ENCODE data around the gene SLC30A2. TPM values are rescaled to one million over a fixed set of nuclear protein-coding genes. Genes with fewer than 3 reads are reported as not detected.

The SLC30A2 gene
- total RNA-seq, 1 donor from 2014 or later: not detected

- H3K27ac Mint-ChIP-seq (ENCODE audit: unreplicated experiment): no peak overlapping the region
- no peak overlapping the region for H3K4me3 Mint-ChIP-seq (ENCODE audit: unreplicated experiment)
- H3K4me1 Mint-ChIP-seq (ENCODE audit: unreplicated experiment): peaks cover 8% of the 10 kb centered on the region
- H3K9me3 Mint-ChIP-seq (ENCODE audit: unreplicated experiment): no peaks in the 10 kb centered on the region
- no peak for TF ChIP-seq CTCF (IDR thresholded peaks at IDR 0.05)
- H3K27me3 Mint-ChIP-seq (ENCODE audit: unreplicated experiment): peaks cover 29% of the 10 kb centered on the region
- no peak for DNase-seq (ENCODE audit: extremely low spot score, unreplicated experiment)
- H3K36me3 Mint-ChIP-seq (ENCODE audit: unreplicated experiment): no peaks in the 10 kb centered on the region
Observed at GRCh38 chr1:26041401-26041800, 4.5 kb downstream of the SLC30A2 start.

DNA sequence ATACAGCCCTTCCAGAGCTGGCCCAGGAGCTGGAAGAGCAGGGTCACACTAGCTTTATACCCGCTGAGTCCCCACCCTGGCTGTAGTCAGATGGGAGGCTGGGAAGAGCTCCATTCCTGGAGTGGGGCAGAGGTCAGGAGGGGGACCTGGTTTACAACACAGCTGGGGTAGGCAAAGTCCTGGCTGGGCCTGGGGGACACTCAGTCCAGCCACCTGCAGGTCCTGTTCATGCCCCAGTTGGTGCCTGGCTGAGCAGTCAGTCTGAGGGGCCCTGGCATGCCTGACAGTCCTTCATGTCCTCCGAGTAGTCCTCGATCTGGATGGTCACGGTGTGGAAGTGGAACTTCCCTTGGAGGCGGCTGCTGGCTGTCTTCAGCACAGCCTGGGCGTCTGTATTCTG is 7.0 kb downstream of the SLC30A2 start:
- peaks cover 11% of the 10 kb centered on the region for H3K4me1 Mint-ChIP-seq (ENCODE audit: unreplicated experiment)
- no peak for DNase-seq (ENCODE audit: extremely low spot score, unreplicated experiment)
- no peaks in the 10 kb centered on the region for H3K36me3 Mint-ChIP-seq (ENCODE audit: unreplicated experiment)
- H3K4me3 Mint-ChIP-seq (ENCODE audit: unreplicated experiment): no peak overlapping the region
- peaks cover 19% of the 10 kb centered on the region for H3K27me3 Mint-ChIP-seq (ENCODE audit: unreplicated experiment)
- no peak for TF ChIP-seq CTCF (IDR thresholded peaks at IDR 0.05)
- H3K27ac Mint-ChIP-seq (ENCODE audit: unreplicated experiment): no peak overlapping the region
- H3K9me3 Mint-ChIP-seq (ENCODE audit: unreplicated experiment): no peaks in the 10 kb centered on the region

- no peak for DNase-seq (ENCODE audit: extremely low spot score, unreplicated experiment)
- no peak for TF ChIP-seq CTCF (IDR thresholded peaks at IDR 0.05)
- Mint-ChIP-seq H3K4me3 (ENCODE audit: unreplicated experiment) (no peak overlapping the region), H3K4me1 (ENCODE audit: unreplicated experiment) (peaks cover 11% of the 10 kb centered on the region), H3K36me3 (ENCODE audit: unreplicated experiment) (no peaks in the 10 kb centered on the region), H3K9me3 (ENCODE audit: unreplicated experiment) (no peaks in the 10 kb centered on the region), H3K27ac (ENCODE audit: unreplicated experiment) (no peak overlapping the region), H3K27me3 (ENCODE audit: unreplicated experiment) (peaks cover 15% of the 10 kb centered on the region)
Observed at GRCh38 chr1:26038477-26038876, 7.4 kb downstream of the SLC30A2 start.

GRCh38 chr1:26037904-26038303 is 8.0 kb downstream of the SLC30A2 start:
- no peak for DNase-seq (ENCODE audit: extremely low spot score, unreplicated experiment)
- H3K9me3 Mint-ChIP-seq (ENCODE audit: unreplicated experiment): no peaks in the 10 kb centered on the region
- no peak overlapping the region for H3K4me3 Mint-ChIP-seq (ENCODE audit: unreplicated experiment)

GRCh38 chr1:26036756-26037281 is 9.1 kb downstream of the SLC30A2 start:
- no peak for TF ChIP-seq CTCF (IDR thresholded peaks at IDR 0.05)
- Mint-ChIP-seq H3K9me3 (ENCODE audit: unreplicated experiment) (no peaks in the 10 kb centered on the region), H3K27me3 (ENCODE audit: unreplicated experiment) (peaks cover 6% of the 10 kb centered on the region), H3K27ac (ENCODE audit: unreplicated experiment) (no peak overlapping the region), H3K4me3 (ENCODE audit: unreplicated experiment) (no peak overlapping the region), H3K36me3 (ENCODE audit: unreplicated experiment) (no peaks in the 10 kb centered on the region), H3K4me1 (ENCODE audit: unreplicated experiment) (peaks cover 11% of the 10 kb centered on the region)
- DNase-seq (ENCODE audit: extremely low spot score, unreplicated experiment): no peak

More at GRCh38 chr1:26037904-26038303, 8.0 kb downstream of the SLC30A2 start:
- no peak overlapping the region for H3K27ac Mint-ChIP-seq (ENCODE audit: unreplicated experiment)
- TF ChIP-seq CTCF (IDR thresholded peaks at IDR 0.05): no peak
- H3K36me3 Mint-ChIP-seq (ENCODE audit: unreplicated experiment): no peaks in the 10 kb centered on the region
- peaks cover 12% of the 10 kb centered on the region for H3K27me3 Mint-ChIP-seq (ENCODE audit: unreplicated experiment)
- H3K4me1 Mint-ChIP-seq (ENCODE audit: unreplicated experiment): peaks cover 11% of the 10 kb centered on the region

Data from osteocyte (in vitro differentiated cells).